OCI-LY3 (cell line): Measurements from ENCODE around the gene MRPS27.

Experiments used
- H2AFZ ChIP-seq: fragments of 200-600, 300-600 bp; shearing (Covaris generic); 2 replicates; pipeline ENCODE4 v1.6.0; 2014; ENCODE audit warnings: antibody characterized with exemption, low read depth, low read length
- H3K27ac ChIP-seq: fragments of 200-600, 300-600 bp; sonication (generic); 2 replicates; pipeline ENCODE4 v1.5.1; 2014; ENCODE audit warnings: mild to moderate bottlenecking, low read length, moderate library complexity, mixed read lengths
- H3K27me3 ChIP-seq: fragments of 200-600, 300-600 bp; sonication (generic); 2 replicates; pipeline ENCODE4 v1.6.1; 2014; ENCODE audit warnings: low read depth, low read length, mixed read lengths
- H3K36me3 ChIP-seq: fragments of 200-600, 300-600 bp; sonication (generic); replicated peaks from 2 replicates; pipeline ENCODE3; 2014; ENCODE audit warnings: low read depth, low read length, mixed read lengths
- H3K4me1 ChIP-seq: fragments of 300-600, 200-600 bp; sonication (generic); 2 replicates; pipeline ENCODE4 v1.6.1; 2014; ENCODE audit warnings: low read length, mixed read lengths
- H3K4me2 ChIP-seq: fragments of 200-600, 300-600 bp; sonication (generic); 2 replicates; pipeline ENCODE4 v1.6.1; 2014; ENCODE audit warnings: low read length, mixed read lengths
- H3K4me3 ChIP-seq: fragments of 300-600, 200-600 bp; sonication (generic); 2 replicates; pipeline ENCODE4 v1.5.1; 2014; ENCODE audit warnings: antibody characterized with exemption, mild to moderate bottlenecking, low read length, moderate library complexity
- H3K79me2 ChIP-seq: fragments of 300-600, 200-600 bp; shearing (Covaris generic); 2 replicates; pipeline ENCODE4 v1.6.1; 2014; ENCODE audit warnings: mild to moderate bottlenecking, low read length, mixed read lengths
- H3K9ac ChIP-seq: fragments of 300-600, 200-600 bp; shearing (Covaris generic); 2 replicates; pipeline ENCODE4 v1.6.0; 2014; ENCODE audit warnings: mild to moderate bottlenecking, low read length, moderate library complexity
- H3K9me3 ChIP-seq: fragments of 200-600, 300-600 bp; shearing (Covaris generic); 2 replicates; pipeline ENCODE4 v1.6.1; 2014; ENCODE audit warnings: low read length, mixed read lengths; ENCODE audit not compliant: insufficient read depth
- H4K20me1 ChIP-seq: fragments of 200-600, 300-600 bp; sonication (generic); 2 replicates; pipeline ENCODE4 v1.6.1; 2016; ENCODE audit warnings: low read length, mixed read lengths; ENCODE audit not compliant: insufficient read depth
- CTCF ChIP-seq: fragments of 200-600, 300-600 bp; sonication (generic); IDR thresholded peaks from 2 replicates; pipeline ENCODE4 v1.5.1; 2014; ENCODE audit warnings: antibody characterized with exemption, low read length, low read depth
- EZH2phosphoT487 ChIP-seq: fragments of 200-600 bp; shearing (Covaris generic); IDR thresholded peaks from 2 replicates; pipeline ENCODE4 v1.6.1; 2018; ENCODE audit warnings: antibody characterized with exemption, mixed run types, low read depth

Gene MRPS27

GRCh38 chr5:72353046-72353445, 33.0 kb upstream of the MRPS27 start:
- no peaks in the 10 kb centered on the region for H3K36me3 ChIP-seq
- no peaks in the 10 kb centered on the region for H3K9me3 ChIP-seq
- no peak overlapping the region for H3K27ac ChIP-seq
- TF ChIP-seq EZH2phosphoT487: no peak
- TF ChIP-seq CTCF: no peak
- no peak overlapping the region for H3K4me2 ChIP-seq
- no peak overlapping the region for H3K9ac ChIP-seq
- H4K20me1 ChIP-seq: no peaks in the 10 kb centered on the region
- no peak overlapping the region for H2AFZ ChIP-seq
- H3K79me2 ChIP-seq: no peaks in the 10 kb centered on the region
- no peaks in the 10 kb centered on the region for H3K27me3 ChIP-seq
- H3K4me3 ChIP-seq: no peak overlapping the region
- peaks cover 8% of the 10 kb centered on the region for H3K4me1 ChIP-seq

- no peak overlapping the region for H3K4me2 ChIP-seq
- no peak overlapping the region for H2AFZ ChIP-seq
- H3K27me3 ChIP-seq: no peaks in the 10 kb centered on the region
- H3K36me3 ChIP-seq: no peaks in the 10 kb centered on the region
- no peak overlapping the region for H3K4me3 ChIP-seq
- H3K9ac ChIP-seq: no peak overlapping the region
- H3K79me2 ChIP-seq: no peaks in the 10 kb centered on the region
- no peaks in the 10 kb centered on the region for H4K20me1 ChIP-seq
- no peaks in the 10 kb centered on the region for H3K9me3 ChIP-seq
- no peak for TF ChIP-seq CTCF
- TF ChIP-seq EZH2phosphoT487: no peak
- H3K27ac ChIP-seq: no peak overlapping the region
- peaks cover 8% of the 10 kb centered on the region for H3K4me1 ChIP-seq
Measured at GRCh38 chr5:72352616-72353015, 32.6 kb upstream of the MRPS27 start.

- H3K4me1 ChIP-seq: peaks cover 8% of the 10 kb centered on the region
- no peak overlapping the region for H3K4me3 ChIP-seq
Measured at GRCh38 chr5:72351376-72351775, 31.3 kb upstream of the MRPS27 start.

GRCh38 chr5:72347801-72348308, 27.8 kb upstream of the MRPS27 start:
- Histone ChIP-seq H3K79me2 (no peaks in the 10 kb centered on the region), H2AFZ (no peak overlapping the region), H4K20me1 (no peaks in the 10 kb centered on the region), H3K4me2 (no peak overlapping the region), H3K27ac (no peak overlapping the region), H3K9ac (no peak overlapping the region), H3K4me1 (peaks cover 8% of the 10 kb centered on the region), H3K9me3 (no peaks in the 10 kb centered on the region), H3K4me3 (no peak overlapping the region), H3K27me3 (no peaks in the 10 kb centered on the region), H3K36me3 (peaks cover 11% of the 10 kb centered on the region)
- TF ChIP-seq EZH2phosphoT487: no peak
- TF ChIP-seq CTCF: no peak

More at GRCh38 chr5:72351376-72351775, 31.3 kb upstream of the MRPS27 start:
- Histone ChIP-seq H3K4me2 (no peak overlapping the region), H3K27ac (no peak overlapping the region), H3K9me3 (no peaks in the 10 kb centered on the region), H2AFZ (no peak overlapping the region), H3K36me3 (peaks cover 2% of the 10 kb centered on the region), H3K79me2 (no peaks in the 10 kb centered on the region), H4K20me1 (no peaks in the 10 kb centered on the region), H3K9ac (no peak overlapping the region), H3K27me3 (no peaks in the 10 kb centered on the region)
- TF ChIP-seq CTCF (no peak), EZH2phosphoT487 (no peak)
